Stimulated activated CD8-positive, alpha-beta memory T cell treated with anti-CD3 and anti-CD28 coated beads, Interleukin-15, amount 100 ng/mL, for 1 hour (primary cell): ENCODE results near the gene NEK7.

Source experiments
- DNase-seq: peaks from one replicate; pipeline ENCODE4 v3.0.0-alpha.2; 2020; ENCODE audit warnings: low read depth

Gene NEK7

DNA sequence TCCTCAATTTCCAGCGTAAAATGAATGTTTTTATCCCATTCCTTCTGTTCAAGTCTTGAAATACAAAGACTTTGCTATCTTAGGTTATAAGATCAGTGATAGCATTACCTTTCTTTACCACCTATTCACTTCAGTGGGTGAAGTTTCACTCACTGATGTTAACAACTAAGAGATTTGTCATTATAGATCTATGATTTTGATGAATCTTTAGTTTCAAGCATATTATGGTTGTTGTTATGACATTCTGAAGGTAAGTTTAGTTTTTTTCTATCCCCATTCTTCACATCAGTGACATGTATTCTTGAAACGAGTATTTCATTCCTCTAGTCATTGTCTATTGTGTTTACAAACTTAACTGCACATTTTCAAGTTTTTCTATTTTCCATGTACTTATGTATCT is 201.1 kb downstream of the NEK7 start:
- DNase-seq = no peak

DNA sequence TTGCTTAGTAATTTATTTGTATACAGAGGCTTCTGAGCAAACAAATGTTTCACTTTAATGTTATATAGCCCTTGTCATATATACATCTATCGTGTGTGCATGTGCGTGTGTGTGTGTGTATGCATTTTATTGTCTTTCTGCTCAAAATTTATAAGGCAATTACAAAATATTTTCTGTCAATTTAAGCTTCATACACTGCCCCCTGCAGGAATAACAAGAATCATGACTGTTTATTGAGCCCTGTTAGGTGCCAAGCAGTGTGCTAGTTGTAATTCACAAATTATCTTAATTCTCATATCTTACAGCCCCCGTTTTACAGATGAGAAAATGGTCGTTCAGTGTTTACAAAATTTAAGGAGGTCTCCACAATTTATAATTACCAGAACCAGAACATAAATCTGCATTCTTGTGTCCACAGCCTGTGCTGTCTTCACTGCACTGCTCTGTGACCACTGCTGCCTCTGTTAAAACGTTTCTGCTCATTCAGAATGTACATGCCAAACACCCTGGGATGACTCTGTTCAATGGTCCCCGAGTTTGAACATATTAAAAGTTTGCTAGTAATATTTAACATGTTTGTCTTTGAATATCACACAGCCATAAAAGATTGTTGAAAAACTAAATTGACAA is 202.3 kb downstream of the NEK7 start:
- DNase-seq = no peak

GRCh38 chr1:198360208-198360729 is 203.5 kb downstream of the NEK7 start:
- DNase-seq = no peak

GRCh38 chr1:198361237-198361767 is 204.5 kb downstream of the NEK7 start:
- no peak for DNase-seq

DNA sequence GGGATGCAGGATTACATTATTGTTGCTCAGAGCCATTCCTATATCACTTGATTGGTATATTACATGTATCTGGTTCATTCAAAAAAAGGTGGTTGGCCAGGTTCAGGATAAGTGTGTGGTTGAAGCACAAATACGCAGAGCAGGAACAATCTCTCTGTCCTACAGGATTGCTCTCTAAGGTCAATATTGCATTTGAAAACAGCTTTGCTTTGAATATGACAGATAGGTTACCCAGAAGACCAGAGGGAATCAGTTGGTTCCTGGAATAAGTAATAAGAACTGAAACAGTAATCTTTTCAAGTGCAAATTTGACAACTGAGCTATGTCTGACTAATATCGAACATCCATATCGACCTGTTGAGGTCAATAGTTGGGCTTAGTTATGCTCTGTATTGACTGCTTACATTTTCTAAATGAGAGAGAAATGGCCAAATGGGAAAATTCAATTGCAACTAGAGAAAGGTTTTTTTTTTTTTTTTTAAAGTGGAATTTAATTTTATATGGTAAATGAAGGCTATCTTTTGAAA is 206.9 kb downstream of the NEK7 start:
- no peak for DNase-seq

- DNase-seq = no peak
These were observed 207.7 kb downstream of the NEK7 start for GRCh38 chr1:198364471-198364870.

DNA sequence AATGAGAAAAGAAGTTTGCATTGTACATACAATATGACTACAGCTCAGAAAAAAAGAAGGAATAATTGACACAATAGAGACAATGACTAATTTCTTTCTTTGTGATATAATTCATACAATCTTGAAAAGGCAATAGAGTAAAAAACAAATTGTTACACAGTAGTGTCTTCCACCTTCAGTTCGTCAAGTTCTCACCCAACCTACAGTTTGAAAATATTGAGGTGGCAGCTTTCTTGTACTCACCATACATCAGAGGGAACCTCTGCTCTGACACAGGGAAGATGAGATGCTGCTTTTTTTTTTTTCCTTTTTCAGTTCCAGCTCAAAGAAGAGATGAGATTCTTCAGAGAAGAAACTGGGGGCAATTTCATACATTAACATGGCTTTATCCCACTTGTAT is 210.5 kb downstream of the NEK7 start:
- no peak for DNase-seq

GRCh38 chr1:198370996-198371395 is 214.2 kb downstream of the NEK7 start:
- no peak for DNase-seq
